Mucosa of stomach (tissue), 1 donor: ENCODE measurements around the gene DIS3L.
"Not testable (repeated sequence)": the region's sequence is repeated elsewhere in the genome, so short reads cannot be mapped to it uniquely, and the experiment has no call there.

ENCODE experiments used
- H3K27me3 ChIP-seq: one replicate; pipeline ENCODE4 v1.7.0; 2013; ENCODE audit warnings: mild to moderate bottlenecking, low read length; ENCODE audit not compliant: control insufficient read depth, insufficient read depth
- H3K36me3 ChIP-seq: one replicate; pipeline ENCODE4 v1.7.0; 2013; ENCODE audit warnings: low read length; ENCODE audit not compliant: control insufficient read depth, insufficient read depth
- H3K4me1 ChIP-seq: one replicate; pipeline ENCODE4 v1.7.0; 2013; ENCODE audit warnings: mild to moderate bottlenecking, low read length; ENCODE audit not compliant: control insufficient read depth, insufficient read depth
- H3K4me3 ChIP-seq: one replicate; pipeline ENCODE4 v1.7.0; 2013; ENCODE audit warnings: low read length
- H3K9ac ChIP-seq: one replicate; pipeline ENCODE4 v1.7.0; 2013; ENCODE audit warnings: mild to moderate bottlenecking, low read length, moderate library complexity
- H3K9me3 ChIP-seq: one replicate; pipeline ENCODE4 v1.7.0; 2013; ENCODE audit warnings: mild to moderate bottlenecking, low read length, moderate library complexity; ENCODE audit not compliant: control insufficient read depth
- donor health status: Pancreatic carcinoma.

Gene DIS3L

GRCh38 chr15:66256692-66257091 is 36.7 kb upstream of the DIS3L start:
- H3K4me3 ChIP-seq = no peak overlapping the region
- H3K4me1 ChIP-seq = peaks cover 22% of the 10 kb centered on the region
- H3K9ac ChIP-seq = no peak overlapping the region
- peaks cover 68% of the 10 kb centered on the region for H3K27me3 ChIP-seq
- H3K36me3 ChIP-seq = no peaks in the 10 kb centered on the region
- no peaks in the 10 kb centered on the region for H3K9me3 ChIP-seq

- no peaks in the 10 kb centered on the region for H3K9me3 ChIP-seq
- no peaks in the 10 kb centered on the region for H3K36me3 ChIP-seq
- no peak overlapping the region for H3K9ac ChIP-seq
- peaks cover 33% of the 10 kb centered on the region for H3K27me3 ChIP-seq
- H3K4me1 ChIP-seq = no peaks in the 10 kb centered on the region
- H3K4me3 ChIP-seq = no peak overlapping the region
Observed at GRCh38 chr15:66261056-66261455, 32.3 kb upstream of the DIS3L start.

GRCh38 chr15:66262837-66263236 is 30.5 kb upstream of the DIS3L start:
- not testable (repeated sequence) for H3K9ac ChIP-seq, H3K4me1 ChIP-seq, H3K4me3 ChIP-seq, H3K36me3 ChIP-seq, H3K9me3 ChIP-seq
- peaks cover 20% of the 10 kb centered on the region for H3K27me3 ChIP-seq

GRCh38 chr15:66264859-66265513 is 28.4 kb upstream of the DIS3L start:
- Histone ChIP-seq H3K4me1 (no peaks in the 10 kb centered on the region), H3K36me3 (no peaks in the 10 kb centered on the region), H3K9ac (no peak overlapping the region), H3K4me3 (no peak overlapping the region), H3K9me3 (no peaks in the 10 kb centered on the region), H3K27me3 (peaks cover 21% of the 10 kb centered on the region)

GRCh38 chr15:66269326-66270090 is 23.9 kb upstream of the DIS3L start:
- Histone ChIP-seq H3K4me3 (no peak overlapping the region), H3K4me1 (no peaks in the 10 kb centered on the region), H3K36me3 (no peaks in the 10 kb centered on the region), H3K9me3 (no peaks in the 10 kb centered on the region), H3K27me3 (peaks cover 14% of the 10 kb centered on the region), H3K9ac (no peak overlapping the region)

GRCh38 chr15:66270932-66271331 is 22.4 kb upstream of the DIS3L start:
- Histone ChIP-seq H3K4me3 (no peak overlapping the region), H3K4me1 (no peaks in the 10 kb centered on the region), H3K36me3 (no peaks in the 10 kb centered on the region), H3K9me3 (no peaks in the 10 kb centered on the region), H3K27me3 (peaks cover 5% of the 10 kb centered on the region), H3K9ac (no peak overlapping the region)

GRCh38 chr15:66275352-66275751 is 18.0 kb upstream of the DIS3L start:
- Histone ChIP-seq H3K27me3 (no peaks in the 10 kb centered on the region), H3K4me1 (no peaks in the 10 kb centered on the region), H3K9me3 (no peaks in the 10 kb centered on the region), H3K36me3 (no peaks in the 10 kb centered on the region), H3K4me3 (no peak overlapping the region), H3K9ac (no peak overlapping the region)

GRCh38 chr15:66276546-66276945 is 16.8 kb upstream of the DIS3L start:
- Histone ChIP-seq H3K36me3 (no peaks in the 10 kb centered on the region), H3K9me3 (no peaks in the 10 kb centered on the region), H3K4me3 (no peak overlapping the region), H3K27me3 (peaks cover 4% of the 10 kb centered on the region), H3K9ac (no peak overlapping the region), H3K4me1 (no peaks in the 10 kb centered on the region)

- Histone ChIP-seq H3K4me1 (no peaks in the 10 kb centered on the region), H3K4me3 (no peak overlapping the region), H3K9ac (no peak overlapping the region), H3K9me3 (no peaks in the 10 kb centered on the region), H3K36me3 (no peaks in the 10 kb centered on the region), H3K27me3 (peaks cover 4% of the 10 kb centered on the region)
Observed at GRCh38 chr15:66278056-66278455, 15.3 kb upstream of the DIS3L start.

GRCh38 chr15:66278671-66279070 is 14.7 kb upstream of the DIS3L start:
- Histone ChIP-seq H3K9me3 (no peaks in the 10 kb centered on the region), H3K4me3 (no peak overlapping the region), H3K36me3 (no peaks in the 10 kb centered on the region), H3K27me3 (peaks cover 4% of the 10 kb centered on the region), H3K9ac (no peak overlapping the region), H3K4me1 (no peaks in the 10 kb centered on the region)

- Histone ChIP-seq H3K36me3 (no peaks in the 10 kb centered on the region), H3K4me3 (no peak overlapping the region), H3K4me1 (no peaks in the 10 kb centered on the region), H3K9me3 (no peaks in the 10 kb centered on the region), H3K9ac (no peak overlapping the region), H3K27me3 (peaks cover 4% of the 10 kb centered on the region)
Observed at GRCh38 chr15:66284271-66284670, 9.1 kb upstream of the DIS3L start.

GRCh38 chr15:66285533-66286280 is 7.7 kb upstream of the DIS3L start:
- H3K4me1 ChIP-seq = peaks cover 8% of the 10 kb centered on the region
- peaks cover 4% of the 10 kb centered on the region for H3K27me3 ChIP-seq
- H3K4me3 ChIP-seq = no peak overlapping the region
- H3K9me3 ChIP-seq = no peaks in the 10 kb centered on the region
- no peak overlapping the region for H3K9ac ChIP-seq
- H3K36me3 ChIP-seq = no peaks in the 10 kb centered on the region
